ENCODE results near the gene PDXK. TPM values are rescaled to one million over a fixed set of nuclear protein-coding genes. Genes with fewer than 3 reads are reported as not detected.

The PDXK gene
- total RNA-seq, 2 donors from 2014 or later = 155 to 188 TPM

DNA sequence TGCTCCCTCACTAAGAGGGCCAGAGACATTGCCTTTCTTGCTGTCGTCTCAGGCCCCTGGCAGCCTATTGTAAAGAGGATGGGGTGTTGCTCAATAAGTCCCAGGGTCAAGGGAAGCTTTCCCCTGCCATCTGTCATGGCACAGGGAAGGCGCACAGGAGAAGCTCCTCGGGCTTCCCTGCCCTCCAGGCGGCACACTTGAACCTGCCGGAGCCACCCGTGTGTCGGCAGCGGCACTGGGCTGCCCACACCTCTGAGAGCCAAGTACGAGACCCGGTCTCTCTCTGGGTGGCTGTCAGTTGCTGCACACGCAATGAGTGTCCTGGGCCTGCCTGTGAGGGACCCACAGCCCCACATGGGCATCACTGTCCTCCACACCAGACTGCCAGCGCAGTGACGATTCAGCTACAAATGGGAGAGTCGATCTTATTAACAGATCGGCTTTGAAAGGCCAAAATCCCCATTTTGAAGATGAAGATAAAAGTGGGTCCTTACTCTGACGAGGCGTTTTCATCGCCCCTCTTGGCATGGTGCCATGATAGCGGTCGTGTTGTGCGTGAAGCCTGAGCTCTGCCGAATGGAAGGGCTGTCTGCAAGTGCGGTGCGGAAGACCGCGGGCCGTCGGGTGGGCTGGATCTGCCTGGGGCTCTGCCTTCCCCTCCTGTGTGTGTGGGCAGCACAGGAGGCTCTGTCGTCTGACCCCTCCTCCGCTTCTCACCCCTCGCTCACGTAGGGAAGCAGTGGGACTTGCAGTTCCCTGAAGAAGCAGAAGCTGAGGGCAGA is 29.2 kb upstream of the PDXK start:
- Histone ChIP-seq H3K36me3 (peaks cover 12% of the 10 kb centered on the region), H3K27me3 (no peaks in the 10 kb centered on the region), H3K27ac (no peak overlapping the region), H3K4me3 (no peak overlapping the region), H3K9me3 (no peaks in the 10 kb centered on the region), H3K4me1 (no peaks in the 10 kb centered on the region), H3K9ac (ENCODE audit: low read depth in 2 of 2, low read length in 2 of 2) (no peak overlapping the region)
- TF ChIP-seq, protein P1, sequence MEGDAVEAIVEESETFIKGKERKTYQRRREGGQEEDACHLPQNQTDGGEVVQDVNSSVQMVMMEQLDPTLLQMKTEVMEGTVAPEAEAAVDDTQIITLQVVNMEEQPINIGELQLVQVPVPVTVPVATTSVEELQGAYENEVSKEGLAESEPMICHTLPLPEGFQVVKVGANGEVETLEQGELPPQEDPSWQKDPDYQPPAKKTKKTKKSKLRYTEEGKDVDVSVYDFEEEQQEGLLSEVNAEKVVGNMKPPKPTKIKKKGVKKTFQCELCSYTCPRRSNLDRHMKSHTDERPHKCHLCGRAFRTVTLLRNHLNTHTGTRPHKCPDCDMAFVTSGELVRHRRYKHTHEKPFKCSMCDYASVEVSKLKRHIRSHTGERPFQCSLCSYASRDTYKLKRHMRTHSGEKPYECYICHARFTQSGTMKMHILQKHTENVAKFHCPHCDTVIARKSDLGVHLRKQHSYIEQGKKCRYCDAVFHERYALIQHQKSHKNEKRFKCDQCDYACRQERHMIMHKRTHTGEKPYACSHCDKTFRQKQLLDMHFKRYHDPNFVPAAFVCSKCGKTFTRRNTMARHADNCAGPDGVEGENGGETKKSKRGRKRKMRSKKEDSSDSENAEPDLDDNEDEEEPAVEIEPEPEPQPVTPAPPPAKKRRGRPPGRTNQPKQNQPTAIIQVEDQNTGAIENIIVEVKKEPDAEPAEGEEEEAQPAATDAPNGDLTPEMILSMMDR (IDR thresholded peaks at IDR 0.05) = no peak
- no peak for DNase-seq
- intact Hi-C loops (cut with DNase I) = no loop called here

DNA sequence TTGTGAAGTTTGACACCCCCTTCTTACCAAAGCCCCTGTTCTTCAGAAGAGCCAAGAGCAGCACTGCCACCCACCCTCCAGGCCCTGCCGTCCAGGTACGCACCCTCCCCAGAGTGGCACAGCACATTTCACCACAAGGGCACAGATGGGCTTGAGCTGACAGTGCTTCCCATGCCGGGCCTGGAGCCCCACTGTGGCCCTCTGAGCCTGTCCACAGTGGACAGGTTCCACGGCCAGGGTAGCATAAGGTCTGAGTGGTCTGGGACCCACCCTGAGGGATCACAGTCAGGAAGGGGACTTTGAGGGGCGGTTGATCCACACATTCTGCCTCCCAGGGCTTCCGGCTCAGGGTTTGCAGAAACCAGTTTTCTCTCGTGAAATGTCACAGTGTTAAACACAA is 28.6 kb upstream of the PDXK start:
- Histone ChIP-seq H3K36me3 (peaks cover 12% of the 10 kb centered on the region), H3K9ac (ENCODE audit: low read depth in 2 of 2, low read length in 2 of 2) (no peak overlapping the region), H3K27me3 (no peaks in the 10 kb centered on the region), H3K27ac (no peak overlapping the region), H3K4me3 (no peak overlapping the region), H3K4me1 (no peaks in the 10 kb centered on the region), H3K9me3 (no peaks in the 10 kb centered on the region)
- TF ChIP-seq, protein P1 (IDR thresholded peaks at IDR 0.05) = no peak
- intact Hi-C loops (cut with DNase I) = no loop called here
- DNase-seq = no peak

DNA sequence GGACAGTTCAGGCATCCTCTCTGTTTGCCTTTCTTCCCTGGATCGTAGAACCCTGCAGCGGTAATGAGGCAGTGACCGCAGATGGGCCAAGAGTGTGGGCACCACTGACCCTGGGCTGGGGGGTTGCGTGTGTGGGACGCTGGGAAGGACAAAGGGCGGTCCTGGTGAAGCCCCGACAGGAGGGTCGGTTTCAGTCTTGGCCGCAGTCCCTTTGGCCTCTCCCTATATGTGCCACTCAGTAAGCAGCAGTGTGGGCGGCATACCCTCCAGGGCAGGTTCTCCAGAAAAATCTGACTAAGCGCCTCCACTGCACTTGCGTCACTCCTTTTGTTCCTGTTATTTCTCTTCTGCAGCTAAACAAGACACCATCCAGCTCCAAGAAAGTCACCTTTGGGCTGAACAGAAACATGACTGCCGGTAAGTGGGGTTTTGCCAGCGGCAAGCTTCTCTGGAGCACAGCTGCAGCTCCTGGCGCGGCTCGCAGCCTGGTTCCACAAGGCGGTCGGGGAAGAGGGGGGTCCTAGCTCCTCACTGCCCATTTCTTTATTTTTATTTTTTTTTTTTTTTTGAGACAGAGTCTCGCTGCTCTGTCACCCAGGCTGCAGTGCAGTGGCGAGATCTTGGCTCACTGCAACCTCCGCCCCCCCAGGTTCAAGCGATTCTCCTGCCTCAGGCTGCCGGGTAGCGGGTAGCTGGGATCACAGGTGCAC is 27.7 kb upstream of the PDXK start:
- TF ChIP-seq, protein P1 (IDR thresholded peaks at IDR 0.05) = no peak
- H3K4me1 ChIP-seq = no peaks in the 10 kb centered on the region
- no peak overlapping the region for H3K9ac ChIP-seq (ENCODE audit: low read depth in 2 of 2, low read length in 2 of 2)
- H3K27me3 ChIP-seq = no peaks in the 10 kb centered on the region
- H3K36me3 ChIP-seq = peaks cover 8% of the 10 kb centered on the region
- H3K9me3 ChIP-seq = no peaks in the 10 kb centered on the region
- no peak for DNase-seq
- no peak overlapping the region for H3K4me3 ChIP-seq
- intact Hi-C loops (cut with DNase I) = no loop called here
- no peak overlapping the region for H3K27ac ChIP-seq

DNA sequence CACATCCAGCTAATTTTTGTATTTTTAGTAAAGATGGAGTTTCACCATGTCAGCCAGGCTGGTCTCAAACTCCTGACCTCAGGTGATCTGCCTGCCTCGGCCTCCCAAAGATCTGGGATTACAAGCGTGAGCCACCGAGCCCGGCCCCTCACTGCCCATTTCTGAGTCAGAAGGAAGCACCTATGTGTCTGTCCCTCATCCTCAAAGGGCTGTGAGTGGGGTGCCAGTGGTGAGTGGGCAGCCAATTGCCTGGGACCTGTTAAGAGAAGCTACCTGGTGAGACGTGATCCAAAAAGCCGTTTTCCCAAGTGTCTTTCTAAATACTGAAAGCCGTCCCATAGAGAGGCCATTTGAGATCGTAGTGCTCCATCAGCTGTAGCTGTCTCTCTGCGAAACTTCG is 27.1 kb upstream of the PDXK start:
- Histone ChIP-seq H3K27ac (no peak overlapping the region), H3K4me3 (no peak overlapping the region), H3K27me3 (no peaks in the 10 kb centered on the region), H3K4me1 (no peaks in the 10 kb centered on the region), H3K36me3 (peaks cover 5% of the 10 kb centered on the region), H3K9ac (ENCODE audit: low read depth in 2 of 2, low read length in 2 of 2) (no peak overlapping the region), H3K9me3 (no peaks in the 10 kb centered on the region)
- intact Hi-C loops (cut with DNase I) = no loop called here
- DNase-seq = no peak
- TF ChIP-seq, protein P1 (IDR thresholded peaks at IDR 0.05) = no peak

DNA sequence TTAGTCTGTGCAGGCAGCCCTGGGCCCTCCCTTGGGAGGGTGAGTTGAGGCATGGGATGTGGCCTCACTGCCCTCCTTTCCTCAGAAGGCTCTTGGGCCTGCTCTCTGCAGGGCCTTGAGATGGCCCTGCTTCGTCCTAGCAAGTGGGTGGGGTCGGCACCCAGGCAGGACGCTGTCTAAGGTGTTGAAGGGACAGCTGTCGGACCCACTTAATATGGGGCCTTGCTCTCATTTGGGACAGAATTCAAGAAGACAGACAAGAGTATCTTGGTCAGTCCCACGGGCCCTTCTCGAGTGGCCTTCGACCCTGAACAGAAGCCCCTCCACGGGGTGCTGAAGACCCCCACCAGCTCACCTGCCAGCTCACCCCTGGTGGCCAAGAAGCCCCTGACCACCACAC is 26.0 kb upstream of the PDXK start:
- H3K27ac ChIP-seq = no peak overlapping the region
- no peak overlapping the region for H3K4me3 ChIP-seq
- no peaks in the 10 kb centered on the region for H3K27me3 ChIP-seq
- intact Hi-C loops (cut with DNase I) = no loop called here
- no peaks in the 10 kb centered on the region for H3K4me1 ChIP-seq
- H3K36me3 ChIP-seq = no peaks in the 10 kb centered on the region
- no peak overlapping the region for H3K9ac ChIP-seq (ENCODE audit: low read depth in 2 of 2, low read length in 2 of 2)
- H3K9me3 ChIP-seq = no peaks in the 10 kb centered on the region
- DNase-seq = no peak
- TF ChIP-seq, protein P1 (IDR thresholded peaks at IDR 0.05) = no peak

All from colonic mucosa (tissue), 4 donors.